Adipocyte (in vitro differentiated cells): ENCODE results near the gene CCL16.

Source experiments
- DNase-seq: peaks from one replicate; pipeline ENCODE4 v3.0.0-alpha.2; 2015; ENCODE audit warnings: low read depth
- H3K27me3 ChIP-seq: replicated peaks from 2 replicates; pipeline ENCODE4 v1.7.0; 2013; ENCODE audit warnings: mild to moderate bottlenecking, low read length, moderate library complexity; ENCODE audit not compliant: control insufficient read depth, insufficient read depth
- H3K36me3 ChIP-seq: 2 replicates; pipeline ENCODE4 v1.7.0; 2013; ENCODE audit warnings: low read length, mild to moderate bottlenecking, moderate library complexity; ENCODE audit not compliant: control insufficient read depth, insufficient read depth, severe bottlenecking
- H3K4me1 ChIP-seq: 2 replicates; pipeline ENCODE4 v1.7.0; 2013; ENCODE audit warnings: mild to moderate bottlenecking, low read length, moderate library complexity; ENCODE audit not compliant: control insufficient read depth, insufficient read depth
- H3K4me3 ChIP-seq: 2 replicates; pipeline ENCODE4 v1.7.0; 2013; ENCODE audit warnings: mild to moderate bottlenecking, low read length, moderate library complexity
- H3K9ac ChIP-seq: 2 replicates; pipeline ENCODE4 v1.7.0; 2013; ENCODE audit warnings: mild to moderate bottlenecking, low read length, moderate library complexity
- H3K9me3 ChIP-seq: 2 replicates; pipeline ENCODE4 v1.7.0; 2013; ENCODE audit warnings: mild to moderate bottlenecking, low read length, moderate library complexity; ENCODE audit not compliant: control insufficient read depth

CCL16 gene

GRCh38 chr17:35984140-35984539, 2.8 kb upstream of the CCL16 start:
- no peak overlapping the region for H3K4me3 ChIP-seq
- no peak for DNase-seq
- H3K27me3 ChIP-seq, result peaks cover 31% of the 10 kb centered on the region
- no peaks in the 10 kb centered on the region for H3K36me3 ChIP-seq
- no peak overlapping the region for H3K9ac ChIP-seq
- H3K4me1 ChIP-seq, result no peaks in the 10 kb centered on the region
- no peaks in the 10 kb centered on the region for H3K9me3 ChIP-seq

- Histone ChIP-seq H3K9ac (no peak overlapping the region), H3K4me3 (no peak overlapping the region), H3K4me1 (no peaks in the 10 kb centered on the region), H3K36me3 (no peaks in the 10 kb centered on the region), H3K9me3 (no peaks in the 10 kb centered on the region), H3K27me3 (peaks cover 31% of the 10 kb centered on the region)
- DNase-seq, result no peak
Measured at GRCh38 chr17:35982409-35983191, 1.3 kb upstream of the CCL16 start.

GRCh38 chr17:35981908-35982330, 622 bp upstream of the CCL16 start:
- H3K4me1 ChIP-seq, result no peaks in the 10 kb centered on the region
- no peaks in the 10 kb centered on the region for H3K9me3 ChIP-seq
- H3K36me3 ChIP-seq, result no peaks in the 10 kb centered on the region
- H3K4me3 ChIP-seq, result no peak overlapping the region
- no peak overlapping the region for H3K9ac ChIP-seq
- DNase-seq, result no peak
- peaks cover 31% of the 10 kb centered on the region for H3K27me3 ChIP-seq

- Histone ChIP-seq H3K9ac (no peak overlapping the region), H3K4me3 (no peak overlapping the region), H3K9me3 (no peaks in the 10 kb centered on the region), H3K4me1 (no peaks in the 10 kb centered on the region), H3K27me3 (peaks cover 28% of the 10 kb centered on the region), H3K36me3 (no peaks in the 10 kb centered on the region)
- no peak for DNase-seq
Measured at GRCh38 chr17:35978346-35978745, 3.0 kb downstream of the CCL16 start.

- DNase-seq, result no peak
Measured at GRCh38 chr17:35977509-35977908, 3.8 kb downstream of the CCL16 start.

GRCh38 chr17:35973333-35974260, 7.7 kb downstream of the CCL16 start:
- Histone ChIP-seq H3K9ac (no peak overlapping the region), H3K9me3 (no peaks in the 10 kb centered on the region), H3K4me1 (no peaks in the 10 kb centered on the region), H3K36me3 (no peaks in the 10 kb centered on the region), H3K27me3 (peaks cover 8% of the 10 kb centered on the region), H3K4me3 (no peak overlapping the region)
- DNase-seq, result peak; percentile 4

More at GRCh38 chr17:35977509-35977908, 3.8 kb downstream of the CCL16 start:
- no peak overlapping the region for H3K4me3 ChIP-seq
- no peak overlapping the region for H3K9ac ChIP-seq
- H3K9me3 ChIP-seq, result no peaks in the 10 kb centered on the region
- H3K4me1 ChIP-seq, result no peaks in the 10 kb centered on the region
- no peaks in the 10 kb centered on the region for H3K36me3 ChIP-seq
- peaks cover 24% of the 10 kb centered on the region for H3K27me3 ChIP-seq

- H3K4me3 ChIP-seq, result no peak overlapping the region
- H3K9ac ChIP-seq, result no peak overlapping the region
Measured at GRCh38 chr17:35972945-35973332, 8.4 kb downstream of the CCL16 start.

GRCh38 chr17:35972535-35972934, 8.8 kb downstream of the CCL16 start:
- Histone ChIP-seq H3K9me3 (no peaks in the 10 kb centered on the region), H3K4me1 (no peaks in the 10 kb centered on the region), H3K9ac (no peak overlapping the region), H3K36me3 (no peaks in the 10 kb centered on the region), H3K4me3 (no peak overlapping the region), H3K27me3 (peaks cover 8% of the 10 kb centered on the region)
- DNase-seq, result no peak

More at GRCh38 chr17:35972945-35973332, 8.4 kb downstream of the CCL16 start:
- Histone ChIP-seq H3K27me3 (peaks cover 8% of the 10 kb centered on the region), H3K9me3 (no peaks in the 10 kb centered on the region), H3K4me1 (no peaks in the 10 kb centered on the region), H3K36me3 (no peaks in the 10 kb centered on the region)
- DNase-seq, result no peak

GRCh38 chr17:35972066-35972465, 9.2 kb downstream of the CCL16 start:
- Histone ChIP-seq H3K27me3 (peaks cover 8% of the 10 kb centered on the region), H3K4me1 (no peaks in the 10 kb centered on the region), H3K9ac (no peak overlapping the region), H3K36me3 (no peaks in the 10 kb centered on the region), H3K4me3 (no peak overlapping the region), H3K9me3 (no peaks in the 10 kb centered on the region)
- no peak for DNase-seq

- Histone ChIP-seq H3K4me1 (no peaks in the 10 kb centered on the region), H3K36me3 (no peaks in the 10 kb centered on the region), H3K9ac (no peak overlapping the region), H3K9me3 (no peaks in the 10 kb centered on the region), H3K27me3 (peaks cover 17% of the 10 kb centered on the region), H3K4me3 (no peak overlapping the region)
- DNase-seq, result peak; percentile 91
Measured at GRCh38 chr17:35969558-35970380, 11.5 kb downstream of the CCL16 start.
